T-helper 2 cell (primary cell): ENCODE data around the gene ZNF280D.
"Not testable (repeated sequence)": the region's sequence is repeated elsewhere in the genome, so short reads cannot be mapped to it uniquely, and the experiment has no call there.

Experiments used
- DNase-seq, 5 experiments: peaks; one replicate each; pipeline versions ENCODE4 v3.0.0 to v3.0.0-alpha.2; 2012 to 2022

Gene ZNF280D

GRCh38 chr15:56716334-56716733 lies 17.0 kb downstream of the ZNF280D start:
- DNase-seq, result no peak

GRCh38 chr15:56715220-56715619 lies 18.1 kb downstream of the ZNF280D start:
- no peak for DNase-seq

- not testable (repeated sequence) for DNase-seq
Measured at GRCh38 chr15:56709502-56709901, 23.8 kb downstream of the ZNF280D start.

- peak in 1 of 5 experiments; percentile 71 for DNase-seq
Measured at GRCh38 chr15:56699743-56700142, 33.6 kb downstream of the ZNF280D start.

- no peak for DNase-seq
Measured at GRCh38 chr15:56698270-56698669, 35.0 kb downstream of the ZNF280D start.

- DNase-seq, result no peak
Measured at GRCh38 chr15:56693761-56694160, 39.5 kb downstream of the ZNF280D start.

GRCh38 chr15:56690733-56691132 lies 42.6 kb downstream of the ZNF280D start:
- DNase-seq, result no peak

GRCh38 chr15:56683908-56684307 lies 49.4 kb downstream of the ZNF280D start:
- no peak for DNase-seq

GRCh38 chr15:56681113-56681512 lies 52.2 kb downstream of the ZNF280D start:
- no peak for DNase-seq

GRCh38 chr15:56679225-56679624 lies 54.1 kb downstream of the ZNF280D start:
- DNase-seq, result no peak

GRCh38 chr15:56678571-56678970 lies 54.7 kb downstream of the ZNF280D start:
- DNase-seq, result no peak

- DNase-seq, result no peak
Measured at GRCh38 chr15:56677271-56677670, 56.0 kb downstream of the ZNF280D start.

- no peak for DNase-seq
Measured at GRCh38 chr15:56675930-56676329, 57.4 kb downstream of the ZNF280D start.

- DNase-seq, result no peak
Measured at GRCh38 chr15:56674857-56675256, 58.5 kb downstream of the ZNF280D start.

GRCh38 chr15:56672721-56673120 lies 60.6 kb downstream of the ZNF280D start:
- DNase-seq, result no peak

GRCh38 chr15:56667517-56667916 lies 65.8 kb downstream of the ZNF280D start:
- no peak for DNase-seq

- DNase-seq, result no peak
Measured at GRCh38 chr15:56660943-56661342, 72.4 kb downstream of the ZNF280D start.

- peak in 1 of 5 experiments; percentile 41 for DNase-seq
Measured at GRCh38 chr15:56659197-56659596, 74.1 kb downstream of the ZNF280D start.

GRCh38 chr15:56654624-56655023 lies 78.7 kb downstream of the ZNF280D start:
- no peak for DNase-seq

- DNase-seq, result no peak
Measured at GRCh38 chr15:56654216-56654615, 79.1 kb downstream of the ZNF280D start.

GRCh38 chr15:56653787-56654186 lies 79.5 kb downstream of the ZNF280D start:
- no peak for DNase-seq

- no peak for DNase-seq
Measured at GRCh38 chr15:56653107-56653506, 80.2 kb downstream of the ZNF280D start.

- DNase-seq, result no peak
Measured at GRCh38 chr15:56648311-56648710, 85.0 kb downstream of the ZNF280D start.

- DNase-seq, result no peak
Measured at GRCh38 chr15:56640549-56640948, 92.8 kb downstream of the ZNF280D start.

- no peak for DNase-seq
Measured at GRCh38 chr15:56640127-56640526, 93.2 kb downstream of the ZNF280D start.

GRCh38 chr15:56639631-56640030 lies 93.7 kb downstream of the ZNF280D start:
- no peak for DNase-seq
